B cell (primary cell): Measurements from ENCODE around the gene PHLPP2.

Source experiments
- CTCF ChIP-seq: fragments of 200-600 bp; IDR thresholded peaks from one replicate; pipeline ENCODE4 v1.8.0; 2022; ENCODE audit warnings: antibody characterized with exemption, mild to moderate bottlenecking
- EZH2 ChIP-seq: IDR thresholded peaks from 2 replicates; pipeline ENCODE4 v1.6.1; 2012; ENCODE audit warnings: borderline replicate concordance, low read depth, mild to moderate bottlenecking, moderate library complexity, low read length; ENCODE audit not compliant: insufficient read depth, poor library complexity, severe bottlenecking

GRCh38 chr16:71711789-71712188 is 12.7 kb downstream of the PHLPP2 start:
- TF ChIP-seq EZH2 (no peak), CTCF (no peak)
